DMS 273 (cell line): ENCODE results near the gene CARS1.
"Not testable (repeated sequence)": the region's sequence is repeated elsewhere in the genome, so short reads cannot be mapped to it uniquely, and the experiment has no call there.

Experiments
- DNase-seq: peaks from one replicate; lab custom pipeline; 2025; ENCODE audit not compliant: unreplicated experiment; lab: John Stamatoyannopoulos, UW

CARS1 gene

GRCh38 chr11:3090096-3090901, 33.1 kb upstream of the CARS1 start:
- no peak for DNase-seq

- no peak for DNase-seq
These were observed 32.2 kb upstream of the CARS1 start for GRCh38 chr11:3089236-3090061.

GRCh38 chr11:3088806-3089205, 31.6 kb upstream of the CARS1 start:
- DNase-seq, result no peak

- DNase-seq, result no peak
These were observed 30.9 kb upstream of the CARS1 start for GRCh38 chr11:3087821-3088800.

GRCh38 chr11:3087373-3087772, 30.1 kb upstream of the CARS1 start:
- DNase-seq, result no peak

- DNase-seq, result no peak
These were observed 29.5 kb upstream of the CARS1 start for GRCh38 chr11:3086671-3087150.

- DNase-seq, result no peak
These were observed 28.9 kb upstream of the CARS1 start for GRCh38 chr11:3086114-3086513.

GRCh38 chr11:3085052-3085451, 27.8 kb upstream of the CARS1 start:
- DNase-seq, result no peak

- no peak for DNase-seq
These were observed 26.1 kb upstream of the CARS1 start for GRCh38 chr11:3083321-3083720.

- DNase-seq, result no peak
These were observed 24.1 kb upstream of the CARS1 start for GRCh38 chr11:3081386-3081751.

- no peak for DNase-seq
These were observed 23.6 kb upstream of the CARS1 start for GRCh38 chr11:3080733-3081385.

- no peak for DNase-seq
These were observed 22.9 kb upstream of the CARS1 start for GRCh38 chr11:3080104-3080503.

- DNase-seq, result no peak
These were observed 20.7 kb upstream of the CARS1 start for GRCh38 chr11:3077846-3078440.

- DNase-seq, result no peak
These were observed 20.1 kb upstream of the CARS1 start for GRCh38 chr11:3077189-3077836.

GRCh38 chr11:3074912-3075589, 17.8 kb upstream of the CARS1 start:
- DNase-seq, result peak; percentile 40

GRCh38 chr11:3073029-3073435, 15.8 kb upstream of the CARS1 start:
- DNase-seq, result no peak

GRCh38 chr11:3069425-3069824, 12.2 kb upstream of the CARS1 start:
- DNase-seq, result no peak

GRCh38 chr11:3066308-3066707, 9.1 kb upstream of the CARS1 start:
- DNase-seq, result not testable (repeated sequence)

- not testable (repeated sequence) for DNase-seq
These were observed 7.5 kb upstream of the CARS1 start for GRCh38 chr11:3064709-3065108.
